H9 (cell line): Measurements from ENCODE around the gene CPT1B. TPM values are rescaled to one million over a fixed set of nuclear protein-coding genes. Genes with fewer than 3 reads are reported as not detected.

Experiments used
- DNase-seq: peaks from one replicate; pipeline ENCODE4 v3.0.0-alpha.2; 2017
- H2AFZ ChIP-seq: one replicate; pipeline ENCODE4 v1.6.1; 2013; ENCODE audit warnings: mild to moderate bottlenecking, low read length, control low read depth, moderate library complexity
- H2AK5ac ChIP-seq: 2 replicates; pipeline ENCODE4 v1.6.1; 2013; ENCODE audit warnings: low read length, control low read depth, mixed read lengths; ENCODE audit not compliant: insufficient read length
- H2BK120ac ChIP-seq: one replicate; pipeline ENCODE4 v1.6.1; 2013; ENCODE audit warnings: low read depth, mild to moderate bottlenecking, low read length, control low read depth, inconsistent platforms; ENCODE audit not compliant: poor library complexity, severe bottlenecking
- H2BK12ac ChIP-seq: 2 replicates; pipeline ENCODE4 v1.6.1; 2013; ENCODE audit warnings: low read length, control low read depth, mixed read lengths, low read depth; ENCODE audit not compliant: insufficient read length
- H2BK15ac ChIP-seq: 2 replicates; pipeline ENCODE4 v1.6.1; 2013; ENCODE audit warnings: low read depth, low read length, control low read depth
- H2BK20ac ChIP-seq: one replicate; pipeline ENCODE4 v1.6.1; 2013; ENCODE audit warnings: low read depth, mild to moderate bottlenecking, low read length, control low read depth, inconsistent platforms; ENCODE audit not compliant: poor library complexity, severe bottlenecking
- H2BK5ac ChIP-seq: 2 replicates; pipeline ENCODE4 v1.6.1; 2013; ENCODE audit warnings: low read length, control low read depth, mixed read lengths; ENCODE audit not compliant: insufficient read length
- H3K14ac ChIP-seq: 2 replicates; pipeline ENCODE4 v1.6.1; 2013; ENCODE audit warnings: low read length, control low read depth; ENCODE audit not compliant: insufficient read depth
- H3K18ac ChIP-seq: 2 replicates; pipeline ENCODE4 v1.6.1; 2013; ENCODE audit warnings: low read depth, mild to moderate bottlenecking, mixed read lengths, low read length, control low read depth; ENCODE audit not compliant: insufficient read length
- H3K23ac ChIP-seq: 2 replicates; pipeline ENCODE4 v1.6.1; 2013; ENCODE audit warnings: low read length, control low read depth, mixed read lengths, low read depth; ENCODE audit not compliant: insufficient read length
- H3K23me2 ChIP-seq: 2 replicates; pipeline ENCODE4 v1.6.1; 2013; ENCODE audit warnings: low read depth, mild to moderate bottlenecking, mixed read lengths, low read length, control low read depth; ENCODE audit not compliant: insufficient read length, poor library complexity, severe bottlenecking
- H3K27ac ChIP-seq: 2 replicates; pipeline ENCODE4 v1.5.1; 2013; ENCODE audit warnings: low read length, control low read depth, mixed read lengths, low read depth; ENCODE audit not compliant: insufficient read length
- H3K27me3 ChIP-seq: 2 replicates; pipeline ENCODE4 v1.6.1; 2013; ENCODE audit warnings: low read length, control low read depth, inconsistent platforms; ENCODE audit not compliant: insufficient read depth
- H3K4ac ChIP-seq: 2 replicates; pipeline ENCODE4 v1.6.1; 2013; ENCODE audit warnings: low read depth, mild to moderate bottlenecking, control low read depth, inconsistent platforms, low read length, moderate library complexity
- H3K4me1 ChIP-seq: 2 replicates; pipeline ENCODE4 v1.6.1; 2013; ENCODE audit warnings: low read length, control low read depth, inconsistent platforms; ENCODE audit not compliant: insufficient read depth
- H3K4me2 ChIP-seq: 2 replicates; pipeline ENCODE4 v1.6.1; 2013; ENCODE audit warnings: low read length, control low read depth, mixed read lengths; ENCODE audit not compliant: insufficient read length, insufficient read depth
- H3K56ac ChIP-seq: 2 replicates; pipeline ENCODE4 v1.6.1; 2013; ENCODE audit warnings: low read depth, mild to moderate bottlenecking, mixed read lengths, low read length, control low read depth; ENCODE audit not compliant: insufficient read length
- H3K79me1 ChIP-seq: 2 replicates; pipeline ENCODE4 v1.6.1; 2013; ENCODE audit warnings: low read depth, mild to moderate bottlenecking, moderate library complexity, low read length, control low read depth, inconsistent platforms; ENCODE audit not compliant: insufficient read depth, poor library complexity, severe bottlenecking
- H3K79me2 ChIP-seq: 2 replicates; pipeline ENCODE4 v1.6.1; 2013; ENCODE audit warnings: low read length, control low read depth, inconsistent platforms; ENCODE audit not compliant: insufficient read depth
- H3K9ac ChIP-seq: 2 replicates; pipeline ENCODE4 v1.6.1; 2013; ENCODE audit warnings: low read length, control low read depth, mixed read lengths; ENCODE audit not compliant: insufficient read length; ENCODE audit errors: extremely low read depth
- H3K9me3 ChIP-seq: one replicate; pipeline ENCODE4 v1.6.1; 2013; ENCODE audit warnings: low read depth, low read length, inconsistent platforms; ENCODE audit not compliant: control insufficient read depth
- H3T11ph ChIP-seq: one replicate; pipeline ENCODE4 v1.6.1; 2013; ENCODE audit warnings: mild to moderate bottlenecking, low read length, control low read depth, inconsistent platforms
- H4K20me1 ChIP-seq: one replicate; pipeline ENCODE4 v1.6.1; 2013; ENCODE audit not compliant: control insufficient read depth, insufficient read length, insufficient read depth
- H4K5ac ChIP-seq: 2 replicates; pipeline ENCODE4 v1.6.1; 2013; ENCODE audit warnings: low read depth, mild to moderate bottlenecking, mixed read lengths, low read length, control low read depth; ENCODE audit not compliant: insufficient read length
- H4K8ac ChIP-seq: replicated peaks from 2 replicates; pipeline ENCODE4 v1.6.1; 2013; ENCODE audit warnings: low read length, control low read depth, mixed read lengths, low read depth; ENCODE audit not compliant: insufficient read length
- H4K91ac ChIP-seq: 2 replicates; pipeline ENCODE4 v1.6.1; 2013; ENCODE audit warnings: low read depth, mild to moderate bottlenecking, moderate library complexity, mixed read lengths, low read length, control low read depth; ENCODE audit not compliant: insufficient read length
- H3K27ac Mint-ChIP-seq, 3 experiments: 2 replicates in 2 of 3; 3 replicates in 1 of 3; pipeline ENCODE4 v1.8.0; 2020 to 2021; ENCODE audit warnings: mixed read lengths in 3 of 3, mild to moderate bottlenecking in 1 of 3, moderate library complexity in 1 of 3
- H3K27me3 Mint-ChIP-seq: 2 replicates; pipeline ENCODE4 v1.8.0; 2021; ENCODE audit warnings: low read depth, mild to moderate bottlenecking, moderate library complexity, mixed read lengths
- H3K36me3 Mint-ChIP-seq, 3 experiments: 2 replicates in 2 of 3; 3 replicates in 1 of 3; pipeline ENCODE4 v1.8.0; 2020 to 2021; ENCODE audit warnings: low read depth in 3 of 3, mixed read lengths in 3 of 3; ENCODE audit not compliant: insufficient read depth in 1 of 3
- H3K4me1 Mint-ChIP-seq, 2 experiments: 2 replicates each; pipeline ENCODE4 v1.8.0; 2020; ENCODE audit warnings: mixed read lengths in 2 of 2
- H3K4me3 Mint-ChIP-seq, 2 experiments: 2 replicates in 1 of 2; 3 replicates in 1 of 2; pipeline ENCODE4 v1.8.0; 2020 to 2021; ENCODE audit warnings: mild to moderate bottlenecking in 2 of 2, mixed read lengths in 2 of 2, moderate library complexity in 1 of 2
- H3K9me3 Mint-ChIP-seq, 2 experiments: 2 replicates in 1 of 2; 3 replicates in 1 of 2; pipeline ENCODE4 v1.8.0; 2020; ENCODE audit warnings: mild to moderate bottlenecking in 2 of 2, mixed read lengths in 2 of 2, moderate library complexity in 1 of 2
- CTCF ChIP-seq: fragments of 200-600 bp; sonication (generic); conservative IDR thresholded peaks from 3 replicates; pipeline ENCODE4 v1.8.0; 2021; ENCODE audit warnings: antibody characterized with exemption, mild to moderate bottlenecking
- WGBS: extraction: QIAGEN DNeasy Blood & Tissue Kit; methylation state at CpG from one replicate; pipeline ENCODE4 v1.1.7; 2013; ENCODE audit warnings: missing lambda C conversion rate, low lambda C conversion rate, mixed read lengths; ENCODE audit not compliant: insufficient read length; ENCODE audit errors: extremely low coverage; 5-methylcytosine and 5-hydroxymethylcytosine counted together
- total RNA-seq: library from RNA; stranded (reverse); gene quantifications from 2 replicates; pipeline ENCODE4 v1.2.1, GENCODE V29; 2021

Gene CPT1B
- total RNA-seq, 1 experiment from 2014 or later, result 65.7 TPM

- Histone ChIP-seq H3K9me3 (no peaks in the 10 kb centered on the region), H3K79me2 (no peaks in the 10 kb centered on the region), H4K8ac (no peak overlapping the region), H2BK120ac (no peak overlapping the region), H3K9ac (no peak overlapping the region), H2BK5ac (no peak overlapping the region), H3K4ac (no peak overlapping the region), H3K79me1 (no peaks in the 10 kb centered on the region), H3K4me1 (peaks cover 3% of the 10 kb centered on the region; the same call in 1 of the 2 replicates), H3K4me2 (no peak overlapping the region), H3K23me2 (peaks cover 21% of the 10 kb centered on the region), H2BK15ac (no peak overlapping the region), H4K5ac (no peak overlapping the region), H2BK12ac (no peak overlapping the region), H3T11ph (no peak overlapping the region), H2AK5ac (no peak overlapping the region), H3K56ac (no peak overlapping the region), H3K18ac (no peak overlapping the region), H3K27me3 (peaks cover 37% of the 10 kb centered on the region; the same call in 1 of the 2 replicates), H3K27ac (no peak overlapping the region), H2BK20ac (no peak overlapping the region), H4K20me1 (no peaks in the 10 kb centered on the region), H3K23ac (no peak overlapping the region), H3K14ac (no peak overlapping the region), H2AFZ (no peak overlapping the region), H4K91ac (no peak overlapping the region)
- no peak overlapping the region for H3K27ac Mint-ChIP-seq
- H3K4me1 Mint-ChIP-seq, result peaks cover 16 to 21% of the 10 kb centered on the region in 2 experiments
- DNase-seq, result no peak
- H3K9me3 Mint-ChIP-seq, result no peaks in the 10 kb centered on the region; a peak in 1 of 5 replicates
- H3K36me3 Mint-ChIP-seq, result peaks cover 0 to 5% (median 4%) of the 10 kb centered on the region in 3 experiments; a peak in 3 of 7 replicates
- TF ChIP-seq CTCF, result no peak
- peaks cover 68% of the 10 kb centered on the region for H3K27me3 Mint-ChIP-seq
- WGBS, result no CpG with 5 or more reads among the region's 15 CpGs
- H3K4me3 Mint-ChIP-seq, result peak overlapping the region in 1 of 2 experiments; percentile 40; a peak in 1 of 5 replicates
Observed at GRCh38 chr22:50528682-50529415, 49.4 kb downstream of the CPT1B start.
